ENCODE measurements around the gene FBRS.

DNA sequence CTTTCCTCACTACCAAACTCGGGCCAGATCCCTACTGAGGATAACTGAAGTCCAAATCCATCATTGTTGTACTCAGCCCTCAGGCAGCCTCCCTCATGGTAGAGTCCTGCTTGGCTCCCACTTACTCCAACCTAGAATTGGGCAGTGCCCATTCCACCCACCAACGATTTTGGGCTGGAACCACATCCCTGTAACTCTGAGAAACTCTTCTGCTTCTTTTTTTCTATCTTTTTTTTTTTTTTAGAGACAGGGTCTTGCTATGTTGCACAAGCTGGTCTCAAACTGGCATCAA lies 6.3 kb upstream of the FBRS start:
- TF ChIP-seq YY1 (IDR thresholded peaks at IDR 0.05; ENCODE audit: insufficient read depth, insufficient read length) (no peak), ZNF274 (IDR thresholded peaks at IDR 0.05; ENCODE audit: low read depth, low read length) (no peak), SUZ12 (IDR thresholded peaks at IDR 0.05; ENCODE audit: extremely low read depth, insufficient read depth, insufficient read length) (no peak)
